Measurements from ENCODE around the gene AMMECR1L. TPM values are rescaled to one million over a fixed set of nuclear protein-coding genes. Genes with fewer than 3 reads are reported as not detected.

The AMMECR1L gene
- total RNA-seq, 2 donors from 2014 or later, result 21.7 to 22.0 TPM

DNA sequence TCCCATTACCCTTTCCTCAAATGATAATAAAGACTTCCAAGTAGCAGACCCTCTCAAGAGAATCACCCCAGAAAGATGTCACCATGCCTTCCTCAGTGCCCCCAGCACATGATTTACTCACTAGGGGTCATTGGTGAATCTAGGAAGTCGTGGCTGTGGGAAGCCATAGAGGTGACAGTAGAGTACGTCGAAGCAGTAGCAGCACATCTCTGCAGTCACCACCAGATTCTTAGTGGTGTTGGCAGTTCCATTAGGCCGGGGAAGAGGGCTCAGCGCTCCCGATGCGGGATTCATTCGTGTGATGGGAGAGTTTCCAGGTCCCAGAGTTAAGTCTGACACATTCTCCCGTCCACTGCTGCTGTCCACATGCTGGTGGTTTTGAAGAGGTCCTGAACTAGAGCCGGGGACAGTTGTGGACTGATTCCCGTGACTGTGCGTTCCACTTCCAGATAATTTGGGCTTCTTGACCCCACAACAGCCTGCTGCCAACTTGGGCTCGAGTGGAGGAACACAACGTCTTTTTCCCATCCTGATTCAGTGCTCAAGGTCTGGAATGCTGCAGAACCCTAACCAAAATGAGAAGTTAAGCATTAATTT is 12.0 kb downstream of the AMMECR1L start:
- Histone ChIP-seq H3K9ac (ENCODE audit: extremely low read depth, low read length, poor library complexity, severe bottlenecking) (no peak overlapping the region), H3K4me3 (ENCODE audit: low read length) (no peak overlapping the region), H3K4me1 (ENCODE audit: control insufficient read depth, insufficient read depth, low read length) (no peaks in the 10 kb centered on the region), H3K27ac (ENCODE audit: low read depth, low read length) (no peak overlapping the region), H3K36me3 (ENCODE audit: control insufficient read depth, insufficient read depth, low read length) (peaks cover 48% of the 10 kb centered on the region), H3K9me3 (ENCODE audit: control insufficient read depth, low read length) (no peaks in the 10 kb centered on the region), H3K27me3 (ENCODE audit: control insufficient read depth, insufficient read depth, low read length, poor library complexity, severe bottlenecking) (no peaks in the 10 kb centered on the region)
- Mint-ChIP-seq H3K4me1 (peaks cover 2% of the 10 kb centered on the region), H3K27ac (peak overlapping the region; percentile 72), H3K4me3 (no peak overlapping the region), H3K36me3 (ENCODE audit: low read depth) (peaks cover 51% of the 10 kb centered on the region), H3K9me3 (no peaks in the 10 kb centered on the region), H3K27me3 (ENCODE audit: insufficient read depth) (no peaks in the 10 kb centered on the region)
- WGBS, 2 experiments (ENCODE audit: insufficient coverage in 1 of 2, insufficient read length in 1 of 2), result 94 to 95% methylated on average over 12 to 14 of the region's 14 CpGs
- DNase-seq, result no peak
- TF ChIP-seq CTCF (conservative IDR thresholded peaks at IDR 0.05), result no peak

DNA sequence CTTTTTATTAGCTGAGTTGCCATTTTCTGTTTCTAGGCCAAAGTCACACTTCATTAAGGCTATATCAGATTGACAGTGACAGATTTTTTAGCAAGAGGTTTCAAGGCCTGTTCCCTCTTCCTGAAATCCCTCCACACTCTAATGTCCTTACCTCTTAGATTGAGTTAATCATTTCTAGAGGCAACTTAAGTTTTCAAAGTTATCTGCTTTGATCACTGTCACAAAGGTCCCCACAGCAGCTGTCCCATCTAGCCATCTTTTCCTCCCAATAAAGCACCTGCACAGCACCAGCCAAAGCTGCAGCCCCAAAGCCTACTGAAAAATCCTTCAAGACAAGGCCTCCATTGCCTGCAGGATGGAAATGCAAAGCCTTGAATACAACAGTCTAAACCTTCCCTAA is 13.4 kb downstream of the AMMECR1L start:
- no peaks in the 10 kb centered on the region for H3K27me3 Mint-ChIP-seq (ENCODE audit: insufficient read depth)
- H3K4me1 Mint-ChIP-seq, result peaks cover 2% of the 10 kb centered on the region
- Histone ChIP-seq H3K9ac (ENCODE audit: extremely low read depth, low read length, poor library complexity, severe bottlenecking) (no peak overlapping the region), H3K27me3 (ENCODE audit: control insufficient read depth, insufficient read depth, low read length, poor library complexity, severe bottlenecking) (no peaks in the 10 kb centered on the region), H3K36me3 (ENCODE audit: control insufficient read depth, insufficient read depth, low read length) (peaks cover 62% of the 10 kb centered on the region), H3K4me1 (ENCODE audit: control insufficient read depth, insufficient read depth, low read length) (no peaks in the 10 kb centered on the region), H3K4me3 (ENCODE audit: low read length) (no peak overlapping the region), H3K27ac (ENCODE audit: low read depth, low read length) (no peak overlapping the region), H3K9me3 (ENCODE audit: control insufficient read depth, low read length) (no peaks in the 10 kb centered on the region)
- peaks cover 59% of the 10 kb centered on the region for H3K36me3 Mint-ChIP-seq (ENCODE audit: low read depth)
- no peak for TF ChIP-seq CTCF (conservative IDR thresholded peaks at IDR 0.05)
- H3K4me3 Mint-ChIP-seq, result no peak overlapping the region
- DNase-seq, result no peak
- H3K9me3 Mint-ChIP-seq, result no peaks in the 10 kb centered on the region
- H3K27ac Mint-ChIP-seq, result peak overlapping the region; percentile 82

GRCh38 chr2:127865926-127866325 is 19.8 kb downstream of the AMMECR1L start:
- H3K9me3 ChIP-seq (ENCODE audit: control insufficient read depth, low read length), result no peaks in the 10 kb centered on the region
- no peak for DNase-seq
- H3K27ac ChIP-seq (ENCODE audit: low read depth, low read length), result no peak overlapping the region
- H3K4me3 ChIP-seq (ENCODE audit: low read length), result no peak overlapping the region
- Mint-ChIP-seq H3K4me1 (peaks cover 1% of the 10 kb centered on the region), H3K27ac (no peak overlapping the region), H3K9me3 (no peaks in the 10 kb centered on the region), H3K27me3 (ENCODE audit: insufficient read depth) (no peaks in the 10 kb centered on the region), H3K36me3 (ENCODE audit: low read depth) (peaks cover 68% of the 10 kb centered on the region), H3K4me3 (no peak overlapping the region)
- H3K36me3 ChIP-seq (ENCODE audit: control insufficient read depth, insufficient read depth, low read length), result peaks cover 74% of the 10 kb centered on the region
- TF ChIP-seq CTCF (conservative IDR thresholded peaks at IDR 0.05), result no peak
- H3K9ac ChIP-seq (ENCODE audit: extremely low read depth, low read length, poor library complexity, severe bottlenecking), result no peak overlapping the region
- H3K4me1 ChIP-seq (ENCODE audit: control insufficient read depth, insufficient read depth, low read length), result no peaks in the 10 kb centered on the region
- no peaks in the 10 kb centered on the region for H3K27me3 ChIP-seq (ENCODE audit: control insufficient read depth, insufficient read depth, low read length, poor library complexity, severe bottlenecking)
